SH-SY5Y (cell line): ENCODE measurements around the gene TMEM184B.

Experiments
- GATA2 ChIP-seq: IDR thresholded peaks from 2 replicates; pipeline ENCODE4 v1.6.1; 2011; ENCODE audit warnings: mild to moderate bottlenecking, low read depth, low read length
- GATA3 ChIP-seq: IDR thresholded peaks from 2 replicates; pipeline ENCODE4 v1.6.1; 2011; ENCODE audit warnings: low read depth, mild to moderate bottlenecking, low read length, moderate library complexity

DNA sequence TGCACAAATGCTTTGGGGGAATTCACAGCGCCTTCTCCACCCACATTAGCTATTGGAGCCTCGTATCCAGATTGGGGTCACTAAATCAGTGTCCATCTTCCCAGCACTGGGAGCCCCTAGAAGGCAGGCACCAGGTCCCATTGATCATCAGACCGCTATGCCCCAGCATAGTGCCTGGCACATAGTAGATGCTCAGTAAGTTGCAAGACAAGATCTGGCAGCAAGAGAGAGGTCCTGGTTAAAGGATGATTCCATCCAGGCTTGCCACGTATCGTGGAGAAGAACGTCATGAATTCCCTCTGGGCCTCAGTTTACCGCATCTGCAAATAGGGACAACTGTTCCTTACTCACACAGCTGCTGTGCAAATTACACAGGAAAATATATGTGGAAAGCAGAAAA is 1.7 kb downstream of the TMEM184B start:
- TF ChIP-seq GATA3 (no peak), GATA2 (no peak)
